ENCODE measurements around the gene SIPA1L2. TPM values are rescaled to one million over a fixed set of nuclear protein-coding genes. Genes with fewer than 3 reads are reported as not detected.

SIPA1L2 gene
- total and polyA plus RNA-seq, 2 of the 13 experiments (the other 11 are each of a cell fraction or from before 2014, with no cell fraction given) = 0.03 TPM; not detected in 1

DNA sequence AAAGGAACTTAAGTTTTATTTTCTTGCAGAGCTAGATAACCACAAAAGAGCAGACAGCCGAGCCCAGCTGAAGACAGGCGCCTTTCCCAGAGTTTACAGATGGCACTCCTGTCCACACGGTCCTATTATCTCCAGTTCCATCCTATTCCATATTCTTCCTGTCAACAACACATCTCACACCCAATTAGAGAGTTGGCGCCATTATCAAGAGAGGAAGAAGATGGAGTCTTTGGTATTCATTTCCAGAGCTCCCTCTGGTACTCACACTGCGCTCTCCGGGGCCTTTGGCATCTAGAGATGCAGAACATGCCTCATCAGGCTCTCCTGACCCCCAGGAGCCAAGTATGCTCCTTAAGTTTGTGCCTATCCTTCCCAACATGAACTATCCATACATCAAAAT lies 43.3 kb upstream of the SIPA1L2 start (continued):
- TF ChIP-seq, protein P1, sequence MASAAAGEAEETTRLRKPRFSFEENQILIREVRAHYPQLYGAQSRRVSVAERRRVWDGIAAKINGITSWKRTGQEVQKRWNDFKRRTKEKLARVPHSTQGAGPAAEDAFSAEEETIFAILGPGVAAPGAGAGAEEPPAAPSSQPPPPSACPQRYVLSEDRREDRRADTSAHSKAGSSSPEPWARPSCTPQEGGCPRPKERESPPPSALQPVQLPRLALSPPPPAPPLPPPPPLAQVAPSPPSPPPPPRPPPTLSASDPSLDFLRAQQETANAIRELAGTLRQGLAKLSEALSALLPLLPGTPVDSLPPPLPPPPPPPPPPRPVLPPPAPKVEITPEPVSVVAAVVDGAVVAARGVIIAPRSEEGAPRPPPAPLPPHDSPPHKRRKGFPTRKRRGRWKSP (CRISPR knock-in tag; IDR thresholded peaks at IDR 0.05) = no peak

DNA sequence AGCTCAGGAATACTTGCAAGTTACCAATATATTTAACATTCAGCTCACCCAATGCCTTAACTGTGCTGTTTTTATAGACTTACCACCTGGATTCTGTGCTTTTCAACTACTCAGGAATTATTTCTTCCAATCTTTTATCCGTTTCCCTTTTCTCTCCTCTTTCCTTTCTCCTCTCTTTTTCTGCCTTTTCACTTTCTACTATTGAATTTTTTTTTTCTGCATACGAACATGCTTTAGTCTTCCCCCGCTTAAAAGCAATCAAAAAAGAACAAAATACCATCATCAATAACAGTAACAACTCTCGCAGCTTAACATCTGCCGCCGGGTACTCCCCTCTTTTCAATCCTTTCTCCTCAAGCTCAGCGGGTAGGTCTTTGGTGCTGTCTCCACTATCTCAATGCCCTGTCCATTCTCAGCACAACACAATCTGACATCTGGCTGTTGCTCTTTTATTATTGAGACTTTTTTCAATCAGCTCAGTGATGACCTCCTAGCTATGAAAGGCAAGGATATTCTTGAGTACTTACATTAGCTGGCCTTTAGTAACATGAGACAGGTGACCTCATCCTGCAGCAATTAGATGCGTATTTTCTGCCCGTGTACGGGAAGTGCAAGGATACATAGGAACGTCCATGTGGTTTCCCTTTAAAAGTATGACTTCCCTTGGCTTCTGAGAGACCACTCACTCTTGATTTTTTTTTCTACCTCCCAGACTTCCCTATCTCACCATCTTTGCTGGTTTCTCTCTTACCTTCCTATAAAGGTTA lies 40.2 kb upstream of the SIPA1L2 start:
- in situ Hi-C loops (cut with HindIII; ENCODE audit: extremely low pct_ligation_motif_present, low pct_unique_long_range_greater_than_20kb) (no loop called here), intact Hi-C loops (cut with micrococcal nuclease; ENCODE audit: unreplicated experiment) (no loop called here)
- TF ChIP-seq, protein P2, sequence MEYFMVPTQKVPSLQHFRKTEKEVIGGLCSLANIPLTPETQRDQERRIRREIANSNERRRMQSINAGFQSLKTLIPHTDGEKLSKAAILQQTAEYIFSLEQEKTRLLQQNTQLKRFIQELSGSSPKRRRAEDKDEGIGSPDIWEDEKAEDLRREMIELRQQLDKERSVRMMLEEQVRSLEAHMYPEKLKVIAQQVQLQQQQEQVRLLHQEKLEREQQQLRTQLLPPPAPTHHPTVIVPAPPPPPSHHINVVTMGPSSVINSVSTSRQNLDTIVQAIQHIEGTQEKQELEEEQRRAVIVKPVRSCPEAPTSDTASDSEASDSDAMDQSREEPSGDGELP (IDR thresholded peaks at IDR 0.05; ENCODE audit: borderline replicate concordance, low read depth) = no peak
- TF ChIP-seq ZBTB7A (CRISPR knock-in tag; IDR thresholded peaks at IDR 0.05) = no peak
- TF ChIP-seq KAT8 (CRISPR knock-in tag; IDR thresholded peaks at IDR 0.05) = no peak
- TF ChIP-seq ZNF292 (CRISPR knock-in tag; IDR thresholded peaks at IDR 0.05; ENCODE audit: borderline replicate concordance, low read depth) = no peak
- TF ChIP-seq MAFK (conservative IDR thresholded peaks at IDR 0.05 in 1 of 2, IDR thresholded peaks at IDR 0.05 in 1 of 2; ENCODE audit: low read length in 2 of 2) = no peak
- no peak for TF ChIP-seq NONO (IDR thresholded peaks at IDR 0.05)
- TF ChIP-seq NONO (CRISPR knock-in tag; conservative IDR thresholded peaks at IDR 0.05) = no peak
- no peak for TF ChIP-seq MAFG (CRISPR knock-in tag; IDR thresholded peaks at IDR 0.05)
- TF ChIP-seq RBAK (CRISPR knock-in tag; IDR thresholded peaks at IDR 0.05) = no peak
- TF ChIP-seq, protein P3, sequence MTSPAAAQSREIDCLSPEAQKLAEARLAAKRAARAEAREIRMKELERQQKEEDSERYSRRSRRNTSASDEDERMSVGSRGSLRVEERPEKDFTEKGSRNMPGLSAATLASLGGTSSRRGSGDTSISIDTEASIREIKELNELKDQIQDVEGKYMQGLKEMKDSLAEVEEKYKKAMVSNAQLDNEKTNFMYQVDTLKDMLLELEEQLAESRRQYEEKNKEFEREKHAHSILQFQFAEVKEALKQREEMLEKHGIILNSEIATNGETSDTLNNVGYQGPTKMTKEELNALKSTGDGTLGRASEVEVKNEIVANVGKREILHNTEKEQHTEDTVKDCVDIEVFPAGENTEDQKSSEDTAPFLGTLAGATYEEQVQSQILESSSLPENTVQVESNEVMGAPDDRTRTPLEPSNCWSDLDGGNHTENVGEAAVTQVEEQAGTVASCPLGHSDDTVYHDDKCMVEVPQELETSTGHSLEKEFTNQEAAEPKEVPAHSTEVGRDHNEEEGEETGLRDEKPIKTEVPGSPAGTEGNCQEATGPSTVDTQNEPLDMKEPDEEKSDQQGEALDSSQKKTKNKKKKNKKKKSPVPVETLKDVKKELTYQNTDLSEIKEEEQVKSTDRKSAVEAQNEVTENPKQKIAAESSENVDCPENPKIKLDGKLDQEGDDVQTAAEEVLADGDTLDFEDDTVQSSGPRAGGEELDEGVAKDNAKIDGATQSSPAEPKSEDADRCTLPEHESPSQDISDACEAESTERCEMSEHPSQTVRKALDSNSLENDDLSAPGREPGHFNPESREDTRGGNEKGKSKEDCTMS (CRISPR knock-in tag; conservative IDR thresholded peaks at IDR 0.05) = no peak
- TF ChIP-seq ZNF883 (CRISPR knock-in tag; IDR thresholded peaks at IDR 0.05; ENCODE audit: not compliant biosample characterization) = no peak
- TF ChIP-seq, protein P1 (CRISPR knock-in tag; IDR thresholded peaks at IDR 0.05) = no peak
- no peak for TF ChIP-seq SAP130 (CRISPR knock-in tag; IDR thresholded peaks at IDR 0.05; ENCODE audit: low read depth)
- no peak overlapping the region for H3K9ac ChIP-seq (ENCODE audit: insufficient read depth, low read depth, low read length)
- ATAC-seq (no peak), DNase-seq (ENCODE audit: low spot score) (no peak), FAIRE-seq (no peak)
- no peaks in the 10 kb centered on the region for H4K20me1 ChIP-seq (ENCODE audit: insufficient read depth, low read length)
- POLR2A ChIA-PET = no interaction called here
- CTCF ChIA-PET (ENCODE audit: low intra/inter-chr PET ratio, low total read pairs) = no interaction called here
- H3K27ac ChIP-seq (ENCODE audit: extremely low read length, insufficient read depth, low read length) = no peak overlapping the region
- no peak overlapping the region for H2AFZ ChIP-seq (ENCODE audit: low read length)
- H3K4me3 ChIP-seq (replicated peaks in 1 of 3; ENCODE audit: insufficient read depth in 1 of 3, low read depth in 2 of 3, low read length in 3 of 3) = no peak overlapping the region
- no peaks in the 10 kb centered on the region for H3K9me3 ChIP-seq (ENCODE audit: low read length)
- H3K79me2 ChIP-seq (ENCODE audit: insufficient read depth, low read length) = no peaks in the 10 kb centered on the region
- 6% methylated on average over 11 of the region's 11 CpGs for WGBS (ENCODE audit: low lambda C conversion rate)
- no peaks in the 10 kb centered on the region for H3K36me3 ChIP-seq (replicated peaks in 1 of 2; ENCODE audit: control insufficient read depth in 1 of 2, insufficient read depth in 2 of 2, low read length in 2 of 2)
- peaks cover 0 to 4% of the 10 kb centered on the region in 2 experiments; a peak in 1 of 5 replicates for H3K27me3 ChIP-seq (ENCODE audit: control insufficient read depth in 1 of 2, insufficient read depth in 2 of 2, low read length in 2 of 2)
- no peak overlapping the region for H3K4me2 ChIP-seq (ENCODE audit: low read depth, low read length)
- BruUV-seq (replicated peaks) = no TSS peak
- H3K4me1 ChIP-seq (ENCODE audit: insufficient read depth, low read length) = no peaks in the 10 kb centered on the region
